ENCODE data around the gene SLX4IP.
A peak's percentile ranks its signal among the peaks of the same experiment; 100 is the strongest.

Gene SLX4IP

DNA sequence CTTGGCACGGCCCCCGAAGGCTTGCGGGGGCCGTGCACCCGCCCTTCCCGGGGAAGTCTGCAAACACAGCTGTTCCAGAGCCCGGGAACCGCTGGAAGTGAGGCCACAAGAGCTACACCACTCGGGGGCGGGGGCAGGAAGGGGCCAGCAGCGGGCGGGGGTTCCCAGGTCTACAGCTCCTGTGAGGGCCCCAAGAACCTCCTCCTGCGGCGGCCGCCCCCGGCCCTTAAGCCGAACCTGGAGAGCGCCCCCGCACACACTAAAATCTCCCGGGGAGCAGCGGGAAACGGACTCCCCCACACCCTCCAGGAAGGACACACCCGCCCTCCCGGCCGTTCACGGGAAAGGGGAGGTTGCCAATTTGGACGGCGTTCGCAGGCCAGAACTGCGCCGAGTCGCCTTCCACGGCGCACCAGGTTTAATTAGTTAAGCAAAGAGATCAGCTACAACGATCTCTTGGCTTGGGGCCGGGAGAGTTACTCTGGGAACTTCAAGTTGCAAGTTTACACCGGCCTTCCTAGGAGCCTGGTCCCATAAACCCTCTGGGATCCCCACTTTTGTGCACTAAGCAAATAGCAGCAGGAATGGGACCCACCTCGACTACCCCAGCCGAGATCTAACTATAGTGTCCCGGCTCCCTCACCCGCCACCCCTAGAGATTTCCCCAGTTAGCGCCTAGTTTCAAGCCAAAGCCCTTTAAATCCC, 237.0 kb downstream of the SLX4IP start (continued):
- TF ChIP-seq ZNF623 (tag by site-specific recombination; IDR thresholded peaks at IDR 0.05) = no peak
- TF ChIP-seq ZFHX2 (tag by site-specific recombination; conservative IDR thresholded peaks at IDR 0.05) = peak; percentile 79
- TF ChIP-seq AEBP2 (tag by site-specific recombination; IDR thresholded peaks at IDR 0.05; ENCODE audit: borderline replicate concordance) = no peak
- TF ChIP-seq, protein P1, sequence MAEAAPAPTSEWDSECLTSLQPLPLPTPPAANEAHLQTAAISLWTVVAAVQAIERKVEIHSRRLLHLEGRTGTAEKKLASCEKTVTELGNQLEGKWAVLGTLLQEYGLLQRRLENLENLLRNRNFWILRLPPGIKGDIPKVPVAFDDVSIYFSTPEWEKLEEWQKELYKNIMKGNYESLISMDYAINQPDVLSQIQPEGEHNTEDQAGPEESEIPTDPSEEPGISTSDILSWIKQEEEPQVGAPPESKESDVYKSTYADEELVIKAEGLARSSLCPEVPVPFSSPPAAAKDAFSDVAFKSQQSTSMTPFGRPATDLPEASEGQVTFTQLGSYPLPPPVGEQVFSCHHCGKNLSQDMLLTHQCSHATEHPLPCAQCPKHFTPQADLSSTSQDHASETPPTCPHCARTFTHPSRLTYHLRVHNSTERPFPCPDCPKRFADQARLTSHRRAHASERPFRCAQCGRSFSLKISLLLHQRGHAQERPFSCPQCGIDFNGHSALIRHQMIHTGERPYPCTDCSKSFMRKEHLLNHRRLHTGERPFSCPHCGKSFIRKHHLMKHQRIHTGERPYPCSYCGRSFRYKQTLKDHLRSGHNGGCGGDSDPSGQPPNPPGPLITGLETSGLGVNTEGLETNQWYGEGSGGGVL (tag by site-specific recombination; IDR thresholded peaks at IDR 0.05) = peak; percentile 21; the same call in 1 of the 2 replicates
- no peak for TF ChIP-seq GLI2 (tag by site-specific recombination; IDR thresholded peaks at IDR 0.05; ENCODE audit: borderline replicate concordance, low read depth)
- TF ChIP-seq MZF1 (tag by site-specific recombination; IDR thresholded peaks at IDR 0.05; ENCODE audit: borderline replicate concordance) = no peak
- no peak for TF ChIP-seq ZNF830 (tag by site-specific recombination; IDR thresholded peaks at IDR 0.05; ENCODE audit: low read depth)
- TF ChIP-seq KLF9 (tag by site-specific recombination; IDR thresholded peaks at IDR 0.05; ENCODE audit: low read depth) = peak; percentile 5; the same call in 1 of the 2 replicates
- TF ChIP-seq ZNF311 (tag by site-specific recombination; IDR thresholded peaks at IDR 0.05; ENCODE audit: borderline replicate concordance) = no peak
- peak; percentile 33; the same call in 1 of the 2 replicates for TF ChIP-seq ZNF76 (tag by site-specific recombination; IDR thresholded peaks at IDR 0.05; ENCODE audit: borderline replicate concordance, low read depth)
- no peak for TF ChIP-seq ZFP37 (tag by site-specific recombination; IDR thresholded peaks at IDR 0.05)

DNA sequence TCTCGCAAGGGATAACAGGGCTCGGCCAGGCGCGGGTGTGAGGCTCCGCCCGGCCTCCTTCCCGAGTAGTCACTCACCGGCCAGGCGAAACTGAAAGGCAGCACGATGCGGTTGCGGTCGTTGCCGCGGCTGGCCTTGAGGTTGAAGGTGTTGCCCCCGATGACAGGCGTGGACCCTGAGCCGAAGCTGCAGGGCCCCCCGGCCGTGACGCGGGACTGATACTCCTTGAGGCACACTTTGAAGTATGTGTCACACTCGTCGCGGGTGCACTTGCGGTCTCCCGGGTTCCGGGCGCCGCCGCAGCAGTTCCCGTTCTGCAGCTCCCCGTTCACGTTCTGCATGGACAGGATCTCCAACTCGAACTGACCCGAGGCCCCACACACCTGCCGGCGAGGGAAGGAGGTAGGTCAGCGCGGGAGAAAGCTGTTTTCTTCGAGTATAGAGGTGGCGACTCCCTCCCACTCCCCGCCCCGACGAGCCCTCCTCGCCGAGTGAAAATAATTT, 237.6 kb downstream of the SLX4IP start:
- Histone ChIP-seq H3K36me3 (ENCODE audit: control insufficient read depth in 2 of 2, insufficient read depth in 1 of 2, low read length in 2 of 2) (peaks cover 0 to 19% of the 10 kb centered on the region in 2 experiments; a peak in 2 of 3 replicates), H3K4me1 (ENCODE audit: control insufficient read depth, insufficient read depth, low read length) (peaks cover 23% of the 10 kb centered on the region), H3K4me3 (ENCODE audit: low read depth, low read length) (peak overlapping the region; percentile 82), H3K27ac (ENCODE audit: extremely low read depth, low read depth, low read length) (peak overlapping the region; percentile 99), H3K9me3 (ENCODE audit: control insufficient read depth, insufficient read depth, low read depth, low read length) (no peaks in the 10 kb centered on the region)
- peak; percentile 70 for TF ChIP-seq ZNF335 (tag by site-specific recombination; conservative IDR thresholded peaks at IDR 0.05)
- TF ChIP-seq ZNF311 (tag by site-specific recombination; IDR thresholded peaks at IDR 0.05; ENCODE audit: borderline replicate concordance) = no peak
- no peak for TF ChIP-seq ZNF426 (tag by site-specific recombination; IDR thresholded peaks at IDR 0.05)
- TF ChIP-seq, protein P2, sequence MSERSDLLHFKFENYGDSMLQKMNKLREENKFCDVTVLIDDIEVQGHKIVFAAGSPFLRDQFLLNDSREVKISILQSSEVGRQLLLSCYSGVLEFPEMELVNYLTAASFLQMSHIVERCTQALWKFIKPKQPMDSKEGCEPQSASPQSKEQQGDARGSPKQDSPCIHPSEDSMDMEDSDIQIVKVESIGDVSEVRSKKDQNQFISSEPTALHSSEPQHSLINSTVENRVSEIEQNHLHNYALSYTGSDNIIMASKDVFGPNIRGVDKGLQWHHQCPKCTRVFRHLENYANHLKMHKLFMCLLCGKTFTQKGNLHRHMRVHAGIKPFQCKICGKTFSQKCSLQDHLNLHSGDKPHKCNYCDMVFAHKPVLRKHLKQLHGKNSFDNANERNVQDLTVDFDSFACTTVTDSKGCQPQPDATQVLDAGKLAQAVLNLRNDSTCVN (tag by site-specific recombination; optimal IDR thresholded peaks at IDR 0.05) = peak; percentile 68
- no peak for TF ChIP-seq PRDM4 (tag by site-specific recombination; IDR thresholded peaks at IDR 0.05)
- no peak for TF ChIP-seq SP3 (tag by site-specific recombination; IDR thresholded peaks at IDR 0.05)
- 0 out of 2 replicates have a peak, but pooled peaks have one; percentile 21 for TF ChIP-seq ZBTB48 (tag by site-specific recombination; IDR thresholded peaks at IDR 0.05)
- peak; percentile 25; the same call in 1 of the 2 replicates for TF ChIP-seq ZNF600 (tag by site-specific recombination; IDR thresholded peaks at IDR 0.05)
- TF ChIP-seq ZBTB20 (tag by site-specific recombination; IDR thresholded peaks at IDR 0.05) = peak; percentile 88
- ChIA-PET CTCF (interaction anchor here (0.6 to 1.7 kb wide), 2 partner anchors 120 to 962 kb away, joined by 3 to 7 read pairs; no protein-coding TSS in a partner anchor), POLR2A (interaction anchor here (0.7 to 2.7 kb wide), 9 partner anchors 94 to 834 kb away, joined by 3 to 14 read pairs (median 4); partner anchors contain the start of genes MKKS, PAK5 and SLX4IP)

Data from HEK293 (cell line).